Activated CD8-positive, alpha-beta memory T cell treated with anti-CD3 and anti-CD28 coated beads for 4 hours (primary cell): ENCODE results near the gene NNT.
"Not testable (repeated sequence)": the region's sequence is repeated elsewhere in the genome, so short reads cannot be mapped to it uniquely, and the experiment has no call there.

Experiments used
- DNase-seq, 2 donors: peaks; one replicate each; pipeline ENCODE4 v3.0.0-alpha.2; 2020; ENCODE audit warnings: low read depth in 2 of 2

The NNT gene

GRCh38 chr5:43666728-43667127 lies 63.7 kb downstream of the NNT start:
- not testable (repeated sequence) for DNase-seq

GRCh38 chr5:43667379-43667778 lies 64.4 kb downstream of the NNT start:
- not testable (repeated sequence) for DNase-seq

DNA sequence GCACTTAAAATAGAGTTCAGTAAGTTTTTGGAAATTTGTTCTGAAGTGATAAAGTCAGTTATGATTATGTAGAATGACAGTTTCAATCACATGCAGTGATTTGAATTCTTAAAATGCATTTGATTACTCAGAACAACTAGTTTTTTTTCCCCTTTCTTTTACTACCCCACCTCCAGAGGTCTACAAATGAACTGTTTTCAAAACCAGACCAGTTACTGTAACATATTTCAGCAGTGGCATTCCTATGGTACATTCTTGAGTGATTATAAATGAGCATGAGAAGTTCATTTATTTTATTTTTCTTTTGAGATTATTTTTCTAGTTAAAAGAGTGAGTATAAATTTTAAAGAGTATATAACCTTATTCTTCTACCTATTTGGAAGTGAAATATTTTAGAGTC lies 71.6 kb downstream of the NNT start:
- DNase-seq = no peak

DNA sequence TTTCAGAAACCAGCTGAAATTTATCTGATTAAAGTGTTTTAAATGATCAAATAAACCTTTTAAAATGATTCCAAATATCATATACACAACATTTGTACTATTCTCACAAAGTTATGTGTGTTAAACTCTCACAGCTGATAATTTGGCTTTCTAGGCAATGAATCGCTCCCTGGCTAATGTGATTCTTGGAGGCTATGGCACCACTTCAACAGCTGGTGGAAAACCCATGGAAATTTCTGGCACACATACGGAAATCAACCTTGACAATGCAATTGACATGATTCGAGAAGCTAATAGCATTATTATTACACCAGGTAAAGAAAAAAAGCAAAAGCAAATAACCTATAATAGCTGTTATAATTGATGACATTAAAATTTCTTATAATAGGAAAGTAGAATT lies 72.4 kb downstream of the NNT start:
- no peak for DNase-seq

DNA sequence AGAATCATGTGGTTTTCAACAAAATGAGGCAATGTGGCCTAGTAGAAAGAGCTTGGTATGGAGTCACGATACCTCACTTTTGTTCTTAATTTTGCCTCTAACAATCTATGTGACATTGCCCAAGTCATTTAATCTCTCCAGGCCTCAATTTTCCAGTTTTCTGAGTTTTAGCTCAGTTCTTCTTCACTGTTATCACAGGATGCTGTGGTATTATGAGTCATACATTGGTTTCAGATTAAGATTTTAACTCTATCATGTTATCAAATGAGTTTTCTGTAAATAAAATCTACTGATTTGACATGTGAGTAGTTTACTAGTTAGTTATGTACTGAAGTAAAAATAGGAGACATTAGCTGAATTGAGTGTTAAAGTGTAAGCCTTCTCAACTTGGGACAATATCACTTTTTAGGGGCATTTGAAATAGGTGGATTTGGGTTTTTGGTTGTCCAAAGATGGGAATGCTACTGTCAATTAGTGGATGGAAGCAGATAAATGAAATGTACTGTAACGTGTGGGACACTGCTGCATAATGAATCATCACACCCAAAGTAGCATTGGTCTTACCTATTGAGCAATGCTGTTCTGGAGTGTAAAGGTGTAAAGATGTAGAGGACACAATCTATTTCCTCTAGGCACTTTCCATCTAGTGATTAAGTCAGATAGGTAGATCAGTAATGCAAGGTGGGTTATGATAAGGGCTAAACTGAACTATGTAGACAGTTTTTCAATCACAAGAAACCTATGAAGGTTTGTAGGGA lies 73.3 kb downstream of the NNT start:
- DNase-seq = no peak

DNA sequence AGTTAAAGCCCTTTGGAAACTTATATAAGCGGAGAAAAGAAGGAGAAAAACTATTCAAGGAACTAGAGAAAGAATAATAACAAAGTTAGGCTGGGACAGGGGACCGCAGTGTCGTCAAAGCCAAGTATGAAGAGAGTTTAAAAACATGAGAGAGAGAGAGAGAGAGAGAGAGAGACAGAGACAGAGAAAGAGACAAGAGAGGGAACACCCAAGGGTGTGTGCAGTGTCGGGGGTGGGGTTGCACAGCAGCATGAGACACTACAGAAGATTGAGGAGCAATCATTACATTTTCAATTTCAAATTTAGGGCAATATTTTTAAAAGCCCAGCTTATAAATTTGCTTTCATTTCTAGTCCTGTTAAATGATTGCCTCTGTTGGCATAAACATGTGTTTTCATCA lies 74.3 kb downstream of the NNT start:
- DNase-seq = no peak

DNA sequence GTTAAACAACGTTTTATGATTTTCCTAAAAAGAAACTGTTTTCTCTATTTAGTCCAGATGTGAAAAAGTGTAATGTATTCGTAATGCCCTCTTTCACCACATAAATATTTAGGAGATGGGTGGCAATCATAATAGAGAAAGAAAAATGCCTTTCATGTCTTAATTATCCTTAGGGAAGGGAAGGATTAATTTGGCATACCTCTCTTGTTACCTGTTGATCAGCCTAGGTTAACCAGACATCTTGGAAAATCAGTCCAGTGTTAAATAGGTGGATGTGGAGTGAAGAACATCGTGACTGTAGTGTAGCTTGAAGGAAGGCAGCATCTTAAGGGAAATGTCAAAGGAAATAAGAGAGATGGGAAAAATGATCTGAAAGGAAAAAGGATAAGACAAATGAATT lies 76.2 kb downstream of the NNT start:
- DNase-seq = no peak

DNA sequence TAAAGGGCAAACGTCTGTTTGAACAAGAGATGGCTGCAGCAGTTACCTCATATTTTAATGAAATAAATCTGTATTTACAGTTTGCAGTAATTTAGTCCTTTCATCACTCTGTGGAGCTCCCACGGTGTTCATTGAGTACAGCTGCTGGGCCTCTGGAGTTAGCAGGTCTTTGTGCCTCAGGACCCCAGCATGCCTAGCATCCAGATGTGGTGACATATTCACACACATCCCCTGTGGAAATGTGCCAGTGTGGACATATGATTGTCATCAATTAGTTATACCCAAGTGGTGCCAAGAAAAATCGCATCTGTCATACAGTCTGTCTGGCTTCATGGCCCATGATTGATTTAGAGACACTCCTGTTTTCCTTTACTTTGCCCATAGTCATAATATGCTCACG lies 77.3 kb downstream of the NNT start:
- DNase-seq = no peak

DNA sequence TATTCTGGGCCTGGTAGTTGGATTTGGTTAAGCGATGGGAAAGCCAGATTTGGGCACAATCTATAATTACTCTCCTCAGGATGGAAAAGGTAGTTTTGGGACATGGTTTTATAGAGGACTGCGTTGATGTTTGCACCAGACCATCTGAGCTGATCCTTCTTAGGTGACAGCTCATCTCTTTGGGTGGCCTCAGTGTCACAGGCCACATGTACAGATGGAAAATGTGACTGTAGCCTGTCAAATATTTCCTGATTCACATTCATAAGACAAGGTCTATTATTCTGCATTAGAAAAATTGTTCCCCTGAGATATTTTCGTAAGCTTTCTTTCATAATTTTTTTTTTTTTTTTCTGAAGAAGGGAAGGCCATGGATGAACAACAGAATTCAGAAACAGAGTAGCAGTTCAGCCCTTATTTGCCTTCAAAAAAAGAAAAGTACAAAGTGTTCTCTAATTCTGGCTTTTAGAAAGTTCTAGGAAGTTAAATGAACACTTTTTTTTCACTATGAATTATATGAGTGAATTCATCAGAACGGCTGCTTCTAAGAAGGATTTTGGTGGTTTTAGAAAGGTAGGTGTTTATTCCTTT lies 81.0 kb downstream of the NNT start:
- DNase-seq = no peak

- no peak for DNase-seq
Measured at GRCh38 chr5:43685252-43685950, 82.4 kb downstream of the NNT start.

DNA sequence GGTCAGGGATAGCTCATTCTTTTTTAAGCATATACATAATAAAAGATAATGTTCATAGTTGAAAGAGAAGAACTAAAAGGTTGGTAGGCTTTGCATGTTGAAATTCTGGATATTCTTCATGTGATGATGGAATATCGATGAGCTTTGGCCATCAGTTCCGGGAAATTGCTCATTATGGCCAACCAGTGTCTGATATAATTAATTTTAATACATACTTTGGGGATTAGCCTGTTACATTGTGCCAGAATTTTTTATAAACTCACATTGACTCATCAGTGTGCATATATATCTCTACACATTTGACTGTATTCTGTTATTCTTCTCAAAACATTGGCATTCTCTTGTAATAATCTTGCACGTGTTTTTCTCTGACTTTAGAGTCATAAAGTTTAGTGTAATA lies 84.3 kb downstream of the NNT start:
- DNase-seq = no peak

GRCh38 chr5:43691275-43691674 lies 88.3 kb downstream of the NNT start:
- no peak for DNase-seq

DNA sequence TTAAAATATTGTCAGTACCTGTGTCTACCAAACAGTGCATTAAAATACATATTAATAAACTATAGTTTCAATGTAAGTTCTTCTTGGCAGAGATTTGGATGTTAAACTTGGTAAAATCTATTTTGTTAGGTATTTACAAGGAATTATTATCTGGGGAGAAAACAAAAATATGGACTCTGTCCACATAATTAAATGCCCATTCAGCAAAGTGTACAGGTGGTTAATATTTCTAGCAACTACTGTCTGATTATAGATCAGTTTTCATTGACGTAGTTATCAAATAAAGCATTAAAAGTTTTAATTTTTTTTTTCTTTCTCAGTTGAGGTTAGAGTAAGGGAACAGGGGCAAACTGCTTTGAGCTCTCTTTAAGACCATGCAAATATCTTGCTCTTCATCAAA lies 88.9 kb downstream of the NNT start:
- DNase-seq = no peak

DNA sequence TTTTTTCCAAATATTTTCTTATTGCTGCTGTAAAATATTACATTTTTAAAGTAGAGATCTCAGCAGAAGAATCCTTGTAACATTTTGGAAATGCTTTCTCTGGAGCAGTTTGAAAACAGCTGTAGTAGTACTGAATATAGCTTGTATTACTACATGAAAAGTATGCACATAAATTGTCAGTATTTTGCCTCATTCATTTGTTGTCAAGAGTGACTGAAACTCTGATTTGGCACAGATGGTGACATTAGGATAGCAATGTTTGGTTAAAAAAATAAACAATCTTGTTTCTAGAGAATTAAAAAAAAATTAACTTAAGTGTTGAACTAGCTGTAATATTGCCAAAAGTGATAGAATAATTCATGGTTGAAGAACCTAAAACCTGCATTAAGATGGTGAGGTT lies 90.4 kb downstream of the NNT start:
- DNase-seq = no peak

GRCh38 chr5:43694027-43694426 lies 91.0 kb downstream of the NNT start:
- no peak for DNase-seq

DNA sequence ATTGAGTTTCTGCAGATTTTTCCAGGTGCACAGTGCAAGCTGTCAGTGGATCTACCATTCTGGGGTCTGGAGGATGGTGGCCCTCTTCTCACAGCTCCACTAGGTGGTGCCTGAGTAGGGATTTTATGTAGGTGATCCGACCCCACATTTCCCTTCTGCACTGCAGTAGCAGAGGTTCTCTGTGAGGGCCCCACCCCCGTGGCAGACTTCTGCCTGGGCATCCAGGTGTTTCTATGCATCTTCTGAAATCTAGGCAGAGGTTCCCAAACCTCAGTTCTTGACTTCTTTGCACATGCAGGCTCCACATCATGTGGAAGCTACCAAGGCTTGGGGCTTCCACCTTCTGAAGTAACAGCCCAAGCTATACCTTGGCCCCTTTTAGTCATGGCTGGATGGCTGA lies 93.5 kb downstream of the NNT start:
- DNase-seq = not testable (repeated sequence)

GRCh38 chr5:43699910-43700309 lies 96.9 kb downstream of the NNT start:
- no peak for DNase-seq

DNA sequence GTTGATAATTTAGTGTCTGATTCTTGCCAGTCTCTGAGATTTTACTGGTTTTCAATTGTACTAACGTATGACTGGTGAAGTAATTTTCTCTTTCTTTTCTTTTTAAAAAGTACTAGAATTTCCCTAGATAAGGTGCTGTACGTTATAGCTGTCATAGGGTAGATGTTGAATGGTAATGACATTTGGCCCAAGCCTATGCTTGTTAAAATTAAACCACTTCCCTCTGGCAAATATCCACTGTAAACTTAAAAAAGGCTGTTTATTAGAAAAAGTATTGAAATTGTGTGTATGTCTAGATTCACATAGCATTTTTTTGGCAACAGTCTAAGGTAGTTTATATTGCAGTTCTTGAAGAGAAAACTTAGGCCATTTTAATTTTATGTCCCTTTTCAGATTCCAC lies 97.6 kb downstream of the NNT start:
- no peak for DNase-seq

- DNase-seq = no peak
Measured at GRCh38 chr5:43701227-43701626, 98.2 kb downstream of the NNT start.

- DNase-seq = no peak
Measured at GRCh38 chr5:43702293-43702692, 99.3 kb downstream of the NNT start.

DNA sequence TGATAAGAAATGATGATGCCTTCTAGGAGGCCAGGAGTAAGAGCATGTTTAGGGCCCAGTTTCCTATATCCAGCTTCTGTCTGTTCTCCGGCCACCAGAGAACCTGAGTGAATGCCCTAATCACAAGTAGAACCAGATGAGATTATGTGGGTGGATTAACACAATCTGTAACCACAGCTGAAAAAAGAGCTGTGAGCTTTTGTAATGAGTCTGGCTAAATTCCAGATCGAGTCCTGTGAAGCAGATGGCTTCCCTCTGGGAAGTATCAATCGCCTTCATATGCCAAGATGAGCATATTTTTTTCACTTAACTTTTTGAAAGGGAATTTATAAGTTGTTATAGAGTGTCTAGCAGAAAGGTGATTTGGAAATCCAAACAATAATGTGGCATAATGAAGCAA lies 99.8 kb downstream of the NNT start:
- DNase-seq = no peak

DNA sequence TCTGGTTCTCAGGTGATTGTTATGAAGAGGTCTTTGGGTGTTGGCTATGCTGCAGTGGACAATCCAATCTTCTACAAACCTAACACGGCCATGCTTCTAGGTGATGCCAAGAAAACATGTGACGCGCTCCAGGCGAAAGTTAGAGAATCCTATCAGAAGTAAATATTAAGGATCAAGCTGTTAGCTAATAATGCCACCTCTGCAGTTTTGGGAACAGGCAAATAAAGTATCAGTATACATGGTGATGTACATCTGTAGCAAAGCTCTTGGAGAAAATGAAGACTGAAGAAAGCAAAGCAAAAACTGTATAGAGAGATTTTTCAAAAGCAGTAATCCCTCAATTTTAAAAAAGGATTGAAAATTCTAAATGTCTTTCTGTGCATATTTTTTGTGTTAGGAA lies 101.3 kb downstream of the NNT start:
- DNase-seq = no peak

GRCh38 chr5:43706576-43706975 lies 103.6 kb downstream of the NNT start:
- DNase-seq = not testable (repeated sequence)
